Prostate gland (tissue), 2 donors: ENCODE measurements around the gene CPM.

Experiments
- POLR2A ChIP-seq: fragments of 450-650 bp; IDR thresholded peaks from one replicate; pipeline ENCODE4 v1.6.1; 2016; ENCODE audit warnings: antibody characterized with exemption, mild to moderate bottlenecking
- POLR2AphosphoS5 ChIP-seq: sonication (generic); formaldehyde crosslinking; IDR thresholded peaks from one replicate; pipeline ENCODE4 v1.6.1; 2017; ENCODE audit warnings: antibody characterized with exemption
- TF ChIP-seq, protein P1 (sequence below), 4 experiments: fragments of 200-600 bp in 2 of 4; fragments of 450-650 bp in 2 of 4; sonication (generic) in 2 of 4; IDR thresholded peaks; 1 replicate in 3 of 4; 2 replicates in 1 of 4; pipeline ENCODE4 v1.5.1; 2016 to 2019; ENCODE audit warnings: antibody characterized with exemption in 4 of 4, mild to moderate bottlenecking in 2 of 4, moderate library complexity in 2 of 4

DNA sequence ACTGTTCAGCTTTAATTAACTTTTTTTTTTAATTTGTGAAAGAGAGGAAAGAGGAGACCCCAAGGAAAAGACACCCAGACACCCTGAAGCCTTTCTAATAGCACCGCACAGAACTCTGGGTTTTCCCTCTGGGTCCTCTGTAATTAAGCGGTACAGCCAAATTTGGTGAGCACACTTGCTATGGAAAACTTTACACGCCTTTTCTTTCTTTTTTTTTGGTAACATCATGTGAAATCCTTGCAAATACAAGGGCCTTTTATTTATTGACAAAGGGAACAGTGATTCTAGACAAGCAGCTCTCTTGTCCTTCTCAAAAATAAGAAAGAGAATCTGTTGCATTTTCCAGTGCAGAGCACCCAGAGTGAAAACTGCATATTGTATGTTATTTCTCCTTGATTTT lies 44.4 kb upstream of the CPM start:
- TF ChIP-seq POLR2AphosphoS5 = no peak
- TF ChIP-seq, protein P1, sequence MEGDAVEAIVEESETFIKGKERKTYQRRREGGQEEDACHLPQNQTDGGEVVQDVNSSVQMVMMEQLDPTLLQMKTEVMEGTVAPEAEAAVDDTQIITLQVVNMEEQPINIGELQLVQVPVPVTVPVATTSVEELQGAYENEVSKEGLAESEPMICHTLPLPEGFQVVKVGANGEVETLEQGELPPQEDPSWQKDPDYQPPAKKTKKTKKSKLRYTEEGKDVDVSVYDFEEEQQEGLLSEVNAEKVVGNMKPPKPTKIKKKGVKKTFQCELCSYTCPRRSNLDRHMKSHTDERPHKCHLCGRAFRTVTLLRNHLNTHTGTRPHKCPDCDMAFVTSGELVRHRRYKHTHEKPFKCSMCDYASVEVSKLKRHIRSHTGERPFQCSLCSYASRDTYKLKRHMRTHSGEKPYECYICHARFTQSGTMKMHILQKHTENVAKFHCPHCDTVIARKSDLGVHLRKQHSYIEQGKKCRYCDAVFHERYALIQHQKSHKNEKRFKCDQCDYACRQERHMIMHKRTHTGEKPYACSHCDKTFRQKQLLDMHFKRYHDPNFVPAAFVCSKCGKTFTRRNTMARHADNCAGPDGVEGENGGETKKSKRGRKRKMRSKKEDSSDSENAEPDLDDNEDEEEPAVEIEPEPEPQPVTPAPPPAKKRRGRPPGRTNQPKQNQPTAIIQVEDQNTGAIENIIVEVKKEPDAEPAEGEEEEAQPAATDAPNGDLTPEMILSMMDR (IDR thresholded peaks at IDR 0.05) = no peak
- TF ChIP-seq POLR2A = no peak
